ENCODE results near the gene UGT1A6.

UGT1A6 gene

GRCh38 chr2:233819884-233820773, 127.4 kb downstream of the UGT1A6 start:
- no peak for DNase-seq (ENCODE audit: low spot score)

- no peak for DNase-seq (ENCODE audit: low spot score)
These were observed 128.1 kb downstream of the UGT1A6 start for GRCh38 chr2:233820774-233821105.

- DNase-seq (ENCODE audit: low spot score): no peak
These were observed 128.5 kb downstream of the UGT1A6 start for GRCh38 chr2:233821196-233821595.

- no peak for DNase-seq (ENCODE audit: low spot score)
These were observed 129.0 kb downstream of the UGT1A6 start for GRCh38 chr2:233821709-233822100.

GRCh38 chr2:233822101-233822771, 129.5 kb downstream of the UGT1A6 start:
- DNase-seq (ENCODE audit: low spot score): no peak

Data from CD4-positive, alpha-beta T cell treated with Interleukin-15 for 4 hours (primary cell).